IgD-negative memory B cell (primary cell): ENCODE data around the gene PGM3. TPM values are rescaled to one million over a fixed set of nuclear protein-coding genes. Genes with fewer than 3 reads are reported as not detected.

ENCODE experiments used
- H3K27ac Mint-ChIP-seq, 3 donors: one replicate each; pipeline ENCODE4 v1.8.0; 2020 to 2022; ENCODE audit warnings: mild to moderate bottlenecking in 3 of 3, mixed read lengths in 3 of 3, moderate library complexity in 1 of 3
- H3K27me3 Mint-ChIP-seq: one replicate; pipeline ENCODE4 v1.8.0; 2021; ENCODE audit warnings: mixed read lengths
- H3K36me3 Mint-ChIP-seq: one replicate; pipeline ENCODE4 v1.8.0; 2020; ENCODE audit warnings: mild to moderate bottlenecking, mixed read lengths
- H3K4me1 Mint-ChIP-seq, 3 donors: one replicate each; pipeline ENCODE4 v1.8.0; 2020 to 2022; ENCODE audit warnings: mixed read lengths in 3 of 3, mild to moderate bottlenecking in 1 of 3
- H3K4me3 Mint-ChIP-seq, 4 donors: one replicate each; pipeline ENCODE4 v1.8.0; 2020 to 2022; ENCODE audit warnings: mild to moderate bottlenecking in 4 of 4, mixed read lengths in 4 of 4, moderate library complexity in 3 of 4
- H3K9me3 Mint-ChIP-seq, 3 donors: one replicate each; pipeline ENCODE4 v1.8.0; 2020 to 2021; ENCODE audit warnings: mixed read lengths in 3 of 3, mild to moderate bottlenecking in 1 of 3
- polyA plus RNA-seq: library from polyadenylated mRNA; unstranded; fragments of 300-500 nt; fragmentation: Illumina TruSeq; gene quantifications from one replicate; pipeline ENCODE4 v1.2.3, GENCODE V29; 2021

PGM3 gene, protein sequence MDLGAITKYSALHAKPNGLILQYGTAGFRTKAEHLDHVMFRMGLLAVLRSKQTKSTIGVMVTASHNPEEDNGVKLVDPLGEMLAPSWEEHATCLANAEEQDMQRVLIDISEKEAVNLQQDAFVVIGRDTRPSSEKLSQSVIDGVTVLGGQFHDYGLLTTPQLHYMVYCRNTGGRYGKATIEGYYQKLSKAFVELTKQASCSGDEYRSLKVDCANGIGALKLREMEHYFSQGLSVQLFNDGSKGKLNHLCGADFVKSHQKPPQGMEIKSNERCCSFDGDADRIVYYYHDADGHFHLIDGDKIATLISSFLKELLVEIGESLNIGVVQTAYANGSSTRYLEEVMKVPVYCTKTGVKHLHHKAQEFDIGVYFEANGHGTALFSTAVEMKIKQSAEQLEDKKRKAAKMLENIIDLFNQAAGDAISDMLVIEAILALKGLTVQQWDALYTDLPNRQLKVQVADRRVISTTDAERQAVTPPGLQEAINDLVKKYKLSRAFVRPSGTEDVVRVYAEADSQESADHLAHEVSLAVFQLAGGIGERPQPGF
- polyA plus RNA-seq: 11.6 TPM

GRCh38 chr6:83192871-83193746 is at the start of gene PGM3, which contains the start of gene RWDD2A:
TSS of gene PGM3 (minus strand) at chr6:83193265. CDS start at chr6:83191012, 2,253 bp downstream.
TSS of gene RWDD2A (plus strand) at chr6:83193357. CDS start at chr6:83194452, 1,095 bp downstream.
- no peaks in the 10 kb centered on the region for H3K36me3 Mint-ChIP-seq
- peak within 1 kb of the TSS; percentile 90 to 100 (median 96) for H3K4me3 Mint-ChIP-seq
- peaks cover 18 to 31% (median 31%) of the 10 kb centered on the region in 3 donors for H3K4me1 Mint-ChIP-seq
- peak within 1 kb of the TSS; percentile 63 to 98 (median 95) for H3K27ac Mint-ChIP-seq
- no peaks in the 10 kb centered on the region for H3K27me3 Mint-ChIP-seq
- H3K9me3 Mint-ChIP-seq: no peaks in the 10 kb centered on the region

GRCh38 chr6:83231146-83231545 is 38.1 kb upstream of the PGM3 start:
- H3K9me3 Mint-ChIP-seq: no peaks in the 10 kb centered on the region
- H3K4me3 Mint-ChIP-seq: no peak overlapping the region
- H3K27me3 Mint-ChIP-seq: peaks cover 2% of the 10 kb centered on the region
- H3K36me3 Mint-ChIP-seq: no peaks in the 10 kb centered on the region
- no peak overlapping the region for H3K27ac Mint-ChIP-seq
- H3K4me1 Mint-ChIP-seq: no peaks in the 10 kb centered on the region

DNA sequence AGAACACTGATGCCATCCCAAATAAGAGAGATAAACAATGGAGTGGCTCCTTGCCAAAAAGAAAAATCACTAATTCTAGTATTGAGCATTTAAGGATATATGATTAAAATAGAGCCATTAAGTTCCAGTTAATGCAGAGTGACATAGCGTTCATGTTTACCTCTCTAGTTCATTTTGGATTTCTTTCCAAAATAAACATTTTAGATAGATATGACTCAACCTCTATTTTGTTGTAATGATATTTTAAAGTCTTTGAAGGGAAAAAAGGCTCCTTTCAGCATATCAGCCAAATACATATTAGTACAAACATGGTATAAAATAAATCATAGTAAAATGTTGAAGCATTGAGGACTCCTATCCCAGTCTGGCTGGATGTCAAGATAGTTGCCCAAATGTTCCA is 33.5 kb upstream of the PGM3 start:
- no peak overlapping the region for H3K4me3 Mint-ChIP-seq
- H3K27ac Mint-ChIP-seq: no peak overlapping the region
- no peaks in the 10 kb centered on the region for H3K9me3 Mint-ChIP-seq
- H3K27me3 Mint-ChIP-seq: peaks cover 5% of the 10 kb centered on the region
- no peaks in the 10 kb centered on the region for H3K36me3 Mint-ChIP-seq
- H3K4me1 Mint-ChIP-seq: no peaks in the 10 kb centered on the region

DNA sequence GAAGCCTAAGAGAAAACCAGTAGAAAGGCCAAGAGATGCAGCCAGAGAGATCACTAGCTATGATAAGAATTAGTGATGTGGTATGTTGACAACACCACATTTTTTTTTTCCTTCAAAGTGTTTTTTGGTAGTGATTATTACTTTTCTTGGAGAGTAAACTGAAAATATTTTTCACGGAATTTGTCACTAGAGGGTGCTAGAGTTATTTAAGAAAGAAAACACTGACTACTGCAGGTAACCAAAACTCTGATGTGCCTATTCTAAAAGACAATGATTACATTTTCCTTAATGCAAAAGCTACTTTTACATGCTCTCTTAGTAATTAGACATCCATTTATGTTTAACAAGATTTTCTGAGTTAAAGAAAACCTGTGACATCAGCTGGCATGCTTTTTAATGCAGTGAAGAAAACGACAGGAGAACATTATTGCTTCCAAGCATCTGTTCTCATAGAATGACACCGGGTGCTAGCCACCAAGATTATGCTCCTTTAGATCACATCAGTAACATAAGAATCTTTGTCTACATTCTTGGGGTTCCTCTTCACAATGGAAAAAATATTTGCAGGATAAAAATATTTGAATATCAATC is 28.9 kb upstream of the PGM3 start:
- no peaks in the 10 kb centered on the region for H3K9me3 Mint-ChIP-seq
- H3K27me3 Mint-ChIP-seq: peaks cover 3% of the 10 kb centered on the region

GRCh38 chr6:83221276-83221675 is 28.2 kb upstream of the PGM3 start:
- Mint-ChIP-seq H3K27ac (no peak overlapping the region), H3K4me3 (no peak overlapping the region), H3K36me3 (no peaks in the 10 kb centered on the region), H3K4me1 (no peaks in the 10 kb centered on the region), H3K27me3 (peaks cover 3% of the 10 kb centered on the region), H3K9me3 (no peaks in the 10 kb centered on the region)

More for the DNA sequence above, 28.9 kb upstream of the PGM3 start:
- Mint-ChIP-seq H3K4me1 (no peaks in the 10 kb centered on the region), H3K36me3 (no peaks in the 10 kb centered on the region), H3K4me3 (no peak overlapping the region), H3K27ac (no peak overlapping the region)

- H3K27ac Mint-ChIP-seq: no peak overlapping the region
Measured at GRCh38 chr6:83220121-83220520, 27.1 kb upstream of the PGM3 start.

GRCh38 chr6:83218646-83219045 is 25.6 kb upstream of the PGM3 start:
- no peaks in the 10 kb centered on the region for H3K9me3 Mint-ChIP-seq
- H3K4me1 Mint-ChIP-seq: no peaks in the 10 kb centered on the region
- H3K36me3 Mint-ChIP-seq: no peaks in the 10 kb centered on the region
- no peak overlapping the region for H3K4me3 Mint-ChIP-seq
- H3K27me3 Mint-ChIP-seq: peaks cover 3% of the 10 kb centered on the region
- H3K27ac Mint-ChIP-seq: no peak overlapping the region

More at GRCh38 chr6:83220121-83220520, 27.1 kb upstream of the PGM3 start:
- no peaks in the 10 kb centered on the region for H3K4me1 Mint-ChIP-seq
- no peak overlapping the region for H3K4me3 Mint-ChIP-seq
- H3K27me3 Mint-ChIP-seq: peaks cover 3% of the 10 kb centered on the region
- H3K9me3 Mint-ChIP-seq: no peaks in the 10 kb centered on the region
- H3K36me3 Mint-ChIP-seq: no peaks in the 10 kb centered on the region

- no peaks in the 10 kb centered on the region for H3K27me3 Mint-ChIP-seq
- peak overlapping the region in 1 of 3 donors; percentile 18 for H3K27ac Mint-ChIP-seq
- H3K9me3 Mint-ChIP-seq: no peaks in the 10 kb centered on the region
- no peak overlapping the region for H3K4me3 Mint-ChIP-seq
- H3K4me1 Mint-ChIP-seq: no peaks in the 10 kb centered on the region
- H3K36me3 Mint-ChIP-seq: no peaks in the 10 kb centered on the region
Measured at GRCh38 chr6:83216806-83217205, 23.7 kb upstream of the PGM3 start.

GRCh38 chr6:83215131-83216047 is 22.3 kb upstream of the PGM3 start:
- no peak overlapping the region for H3K4me3 Mint-ChIP-seq
- peaks cover 4% of the 10 kb centered on the region for H3K27me3 Mint-ChIP-seq
- H3K27ac Mint-ChIP-seq: no peak overlapping the region
- H3K36me3 Mint-ChIP-seq: no peaks in the 10 kb centered on the region
- no peaks in the 10 kb centered on the region for H3K4me1 Mint-ChIP-seq
- no peaks in the 10 kb centered on the region for H3K9me3 Mint-ChIP-seq

DNA sequence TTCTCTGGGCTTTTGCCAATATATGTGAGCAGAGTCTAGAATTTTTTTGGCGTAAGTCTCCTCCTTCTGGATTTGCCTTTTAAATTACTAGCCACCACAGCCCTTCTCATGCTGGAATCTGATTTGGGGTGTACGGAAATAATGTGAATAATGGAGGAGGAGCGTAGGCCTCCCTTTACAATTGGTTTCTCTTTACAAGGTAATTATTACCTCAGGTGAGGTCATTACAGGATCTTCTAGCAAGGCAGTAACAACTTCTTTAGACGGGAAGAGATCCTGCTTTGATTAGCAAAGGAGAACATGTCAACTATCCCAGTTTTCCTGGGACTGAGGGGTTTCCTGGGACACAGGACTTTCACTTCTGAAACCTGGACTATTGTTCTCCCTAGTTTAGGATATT is 9.0 kb upstream of the PGM3 start:
- no peak overlapping the region for H3K27ac Mint-ChIP-seq
- H3K36me3 Mint-ChIP-seq: peaks cover 2% of the 10 kb centered on the region
- no peaks in the 10 kb centered on the region for H3K27me3 Mint-ChIP-seq
- peaks cover 0 to 3% (median 0%) of the 10 kb centered on the region in 3 donors for H3K4me1 Mint-ChIP-seq
- H3K9me3 Mint-ChIP-seq: no peaks in the 10 kb centered on the region
- no peak overlapping the region for H3K4me3 Mint-ChIP-seq

GRCh38 chr6:83199863-83200225 is 6.8 kb upstream of the PGM3 start:
- H3K9me3 Mint-ChIP-seq: no peaks in the 10 kb centered on the region
- no peak overlapping the region for H3K4me3 Mint-ChIP-seq
- H3K27ac Mint-ChIP-seq: no peak overlapping the region

GRCh38 chr6:83199173-83199862 is 6.3 kb upstream of the PGM3 start:
- Mint-ChIP-seq H3K27me3 (no peaks in the 10 kb centered on the region), H3K9me3 (no peaks in the 10 kb centered on the region), H3K4me1 (peaks cover 2 to 13% (median 13%) of the 10 kb centered on the region in 3 donors), H3K4me3 (no peak overlapping the region), H3K27ac (no peak overlapping the region), H3K36me3 (no peaks in the 10 kb centered on the region)

More at GRCh38 chr6:83199863-83200225, 6.8 kb upstream of the PGM3 start:
- no peaks in the 10 kb centered on the region for H3K36me3 Mint-ChIP-seq
- H3K27me3 Mint-ChIP-seq: no peaks in the 10 kb centered on the region
- peaks cover 0 to 10% (median 9%) of the 10 kb centered on the region in 3 donors for H3K4me1 Mint-ChIP-seq

DNA sequence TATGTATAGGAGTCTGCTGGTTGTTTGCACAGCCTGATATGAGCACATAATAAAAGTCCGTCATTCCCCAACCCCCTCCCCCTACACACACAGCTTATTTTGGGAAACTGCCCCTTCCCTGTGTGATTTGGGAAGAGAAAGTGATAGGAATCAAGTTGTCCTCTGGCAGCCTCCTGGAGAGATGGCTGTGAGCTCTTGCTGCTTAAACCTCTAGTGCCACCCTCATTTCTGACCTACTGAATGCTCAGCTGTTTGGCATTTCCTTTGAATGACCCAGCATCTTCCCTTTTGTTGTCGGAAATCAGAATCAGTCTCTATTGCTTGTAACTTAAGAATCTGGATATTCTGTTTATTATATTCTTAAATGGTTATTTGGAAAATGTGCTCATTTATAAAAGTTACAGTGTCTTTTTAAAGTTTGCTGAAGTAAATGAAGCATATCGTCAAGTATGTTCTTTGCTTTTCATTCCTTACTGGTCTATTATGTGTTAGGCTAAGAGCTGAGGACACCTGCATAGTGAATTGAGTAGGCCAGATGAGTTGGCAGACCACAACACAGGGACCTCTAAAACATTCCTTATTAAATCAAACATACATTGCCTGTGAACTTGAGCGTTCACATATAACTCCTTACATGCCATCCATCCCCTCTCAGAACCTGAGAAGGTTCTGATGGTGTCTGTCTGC is 5.6 kb upstream of the PGM3 start:
- H3K4me1 Mint-ChIP-seq: peaks cover 6 to 18% (median 18%) of the 10 kb centered on the region in 3 donors
- no peaks in the 10 kb centered on the region for H3K9me3 Mint-ChIP-seq
- H3K27ac Mint-ChIP-seq: no peak overlapping the region
- H3K27me3 Mint-ChIP-seq: no peaks in the 10 kb centered on the region
- H3K4me3 Mint-ChIP-seq: no peak overlapping the region
- H3K36me3 Mint-ChIP-seq: no peaks in the 10 kb centered on the region
